H1 (cell line): Measurements from ENCODE around the gene FAM53A. TPM values are rescaled to one million over a fixed set of nuclear protein-coding genes. Genes with fewer than 3 reads are reported as not detected.

Experiments used
- ASH2L ChIP-seq: fragments of 200-600, 300-600 bp; sonication (generic); IDR thresholded peaks from one replicate; pipeline ENCODE4 v1.7.1; 2017; ENCODE audit warnings: low read length
- BRCA1 ChIP-seq: IDR thresholded peaks from 2 replicates; pipeline ENCODE4 v1.6.1; 2012; ENCODE audit warnings: low read depth, low read length, improper control_type of control experiment
- CHD2 ChIP-seq: IDR thresholded peaks from 2 replicates; pipeline ENCODE4 v1.6.1; 2012; ENCODE audit warnings: low read length, improper control_type of control experiment
- CTCF ChIP-seq, 3 experiments: IDR thresholded peaks; 1 replicate in 2 of 3; 2 replicates in 1 of 3; pipeline versions ENCODE4 v1.5.1 to v1.6.1; 2011; ENCODE audit warnings: low read length in 3 of 3, mild to moderate bottlenecking in 3 of 3, inconsistent platforms in 2 of 3, low read depth in 1 of 3, moderate library complexity in 1 of 3; ENCODE audit not compliant: insufficient read depth in 1 of 3; ENCODE audit errors: control extremely low read depth in 1 of 3
- HDAC2 ChIP-seq, 2 experiments: fragments of 300-600 bp in 1 of 2; sonication (generic) in 1 of 2; IDR thresholded peaks; 2 replicates each; pipeline ENCODE4 v1.6.1; 2011 to 2012; ENCODE audit warnings: low read depth in 2 of 2, low read length in 2 of 2, mild to moderate bottlenecking in 2 of 2, moderate library complexity in 2 of 2, borderline replicate concordance in 1 of 2, inconsistent platforms in 1 of 2
- MAX ChIP-seq: IDR thresholded peaks from 2 replicates; pipeline ENCODE4 v1.6.1; 2012; ENCODE audit warnings: inconsistent platforms
- POLR2A ChIP-seq, 2 experiments: IDR thresholded peaks; 1 replicate in 1 of 2; 2 replicates in 1 of 2; pipeline ENCODE4 v1.6.1; 2011; ENCODE audit warnings: low read depth in 2 of 2, low read length in 2 of 2, mild to moderate bottlenecking in 2 of 2; ENCODE audit errors: control extremely low read depth in 1 of 2
- POLR2AphosphoS5 ChIP-seq: IDR thresholded peaks from 2 replicates; pipeline ENCODE4 v1.6.1; 2011; ENCODE audit warnings: low read depth, low read length
- RAD21 ChIP-seq, 2 experiments: IDR thresholded peaks in 1 of 2; conservative IDR thresholded peaks in 1 of 2; 2 replicates each; pipeline ENCODE4 v1.6.1; 2011; ENCODE audit warnings: low read depth in 2 of 2, low read length in 2 of 2, improper control_type of control experiment in 1 of 2, inconsistent platforms in 1 of 2, mild to moderate bottlenecking in 1 of 2, moderate library complexity in 1 of 2
- RNF2 ChIP-seq: fragments of 200-900, 300-1000 bp; sonication (generic); IDR thresholded peaks from 2 replicates; pipeline ENCODE4 v1.7.1; 2016; ENCODE audit warnings: borderline replicate concordance, low read depth, mild to moderate bottlenecking, antibody characterized with exemption, low read length; ENCODE audit not compliant: poor library complexity, severe bottlenecking; ENCODE audit errors: missing control alignments
- RXRA ChIP-seq: IDR thresholded peaks from 2 replicates; pipeline ENCODE4 v1.6.1; 2011; ENCODE audit warnings: low read depth, mild to moderate bottlenecking, low read length, moderate library complexity; ENCODE audit not compliant: insufficient read depth
- SIRT6 ChIP-seq: IDR thresholded peaks from one replicate; pipeline ENCODE4 v1.7.1; 2012; ENCODE audit warnings: low read length, inconsistent platforms
- SIX5 ChIP-seq: IDR thresholded peaks from 2 replicates; pipeline ENCODE4 v1.6.1; 2011; ENCODE audit warnings: mild to moderate bottlenecking, low read depth, low read length
- SP1 ChIP-seq: IDR thresholded peaks from 2 replicates; pipeline ENCODE4 v1.6.1; 2011; ENCODE audit warnings: low read depth, low read length
- SP2 ChIP-seq: IDR thresholded peaks from 2 replicates; pipeline ENCODE4 v1.6.1; 2012; ENCODE audit warnings: mild to moderate bottlenecking, low read length, inconsistent platforms
- SRF ChIP-seq: IDR thresholded peaks from 2 replicates; pipeline ENCODE4 v1.6.1; 2011; ENCODE audit warnings: mild to moderate bottlenecking, low read depth, low read length, moderate library complexity
- SUZ12 ChIP-seq: fragments of 200-600 bp; sonication (generic); IDR thresholded peaks from 2 replicates; pipeline ENCODE4 v1.6.1; 2012; ENCODE audit warnings: mild to moderate bottlenecking, inconsistent platforms, low read length, moderate library complexity, mixed read lengths
- TAF1 ChIP-seq: IDR thresholded peaks from 2 replicates; pipeline ENCODE4 v1.6.1; 2011; ENCODE audit warnings: mild to moderate bottlenecking, low read depth, low read length
- TAF7 ChIP-seq: optimal IDR thresholded peaks from 2 replicates; pipeline ENCODE3; 2011; ENCODE audit warnings: low read depth, mild to moderate bottlenecking, inconsistent platforms, low read length, moderate library complexity, borderline replicate concordance
- TBP ChIP-seq: IDR thresholded peaks from 2 replicates; pipeline ENCODE4 v1.6.1; 2011; ENCODE audit warnings: low read depth, low read length, improper control_type of control experiment
- TCF12 ChIP-seq: IDR thresholded peaks from 2 replicates; pipeline ENCODE4 v1.6.1; 2011; ENCODE audit warnings: low read depth, mild to moderate bottlenecking, low read length
- ZNF274 ChIP-seq: IDR thresholded peaks from 2 replicates; pipeline ENCODE4 v1.7.0; 2012; ENCODE audit warnings: low read length, borderline replicate concordance; ENCODE audit errors: extremely low read depth
- polyA plus RNA-seq, 7 experiments: library from polyadenylated mRNA; depleted of rRNA in 3 of 7; stranded (reverse) in 5 of 7; unstranded in 2 of 7; fragments of >200 nt in 5 of 7; fragments of 200-250 nt in 2 of 7; gene quantifications; 1 replicate in 5 of 7; 2 replicates in 1 of 7; 4 replicates in 1 of 7; pipeline versions ENCODE4 v1.2.1 to v1.2.3, GENCODE V29; 2011 to 2013; ENCODE audit warnings: missing spikeins in 2 of 7, mixed read lengths in 2 of 7
- total RNA-seq: library from RNA; stranded (reverse); fragmentation: NEBNext Ultra II Directional; extraction: Animal tissue kit (Norgen Biotek cat#: 25700); gene quantifications from 2 replicates; pipeline ENCODE4 v1.2.1, GENCODE V29; 2021

Gene FAM53A
- total and polyA plus RNA-seq, 2 of the 8 experiments (the other 6 are each of a cell fraction or from before 2014, with no cell fraction given) = 1.9 to 2.0 TPM

- TF ChIP-seq CTCF (IDR thresholded peaks at IDR 0.05; ENCODE audit: control extremely low read depth in 1 of 3, insufficient read depth in 1 of 3, low read depth in 1 of 3, low read length in 3 of 3) (no peak), RAD21 (IDR thresholded peaks at IDR 0.05 in 1 of 2, conservative IDR thresholded peaks at IDR 0.05 in 1 of 2; ENCODE audit: low read depth in 2 of 2, low read length in 2 of 2) (no peak), SP2 (no peak), ZNF274 (no peak), ASH2L (peak; percentile 91), CHD2 (peak; percentile 14; the same call in 1 of the 2 replicates), TBP (peak; percentile 74; the same call in 1 of the 2 replicates), TCF12 (no peak), RNF2 (no peak), MAX (peak; percentile 92), SUZ12 (no peak), BRCA1 (no peak), POLR2A (IDR thresholded peaks at IDR 0.05; ENCODE audit: control extremely low read depth in 1 of 2, low read depth in 2 of 2, low read length in 2 of 2) (peak in 1 of 2 experiments; percentile 82; a peak in 2 of 3 replicates), TAF1 (peak; percentile 66; the same call in 1 of the 2 replicates), HDAC2 (IDR thresholded peaks at IDR 0.05; ENCODE audit: borderline replicate concordance in 1 of 2, low read depth in 2 of 2, low read length in 2 of 2) (peak; percentile 14 to 41; a peak in 1 of 4 replicates), SIRT6 (no peak), SRF (no peak), POLR2AphosphoS5 (peak; percentile 78), TAF7 (peak; percentile 19), SIX5 (no peak), SP1 (0 out of 2 replicates have a peak, but pooled peaks have one; percentile 53), RXRA (no peak)
Observed at GRCh38 chr4:1712216-1713002, 28.3 kb upstream of the FAM53A start, which contains the start of gene SLBP (continued).
